ENCODE measurements around the gene TENT4B.
"Not testable (repeated sequence)": the region's sequence is repeated elsewhere in the genome, so short reads cannot be mapped to it uniquely, and the experiment has no call there.

The TENT4B gene

GRCh38 chr16:50152807-50153595 is at the start of gene TENT4B:
TSS of gene TENT4B (plus strand) at chr16:50153306. CDS start at chr16:50153622, 316 bp downstream.
- DNase-seq (ENCODE audit: low spot score), result peak; percentile 99

DNA sequence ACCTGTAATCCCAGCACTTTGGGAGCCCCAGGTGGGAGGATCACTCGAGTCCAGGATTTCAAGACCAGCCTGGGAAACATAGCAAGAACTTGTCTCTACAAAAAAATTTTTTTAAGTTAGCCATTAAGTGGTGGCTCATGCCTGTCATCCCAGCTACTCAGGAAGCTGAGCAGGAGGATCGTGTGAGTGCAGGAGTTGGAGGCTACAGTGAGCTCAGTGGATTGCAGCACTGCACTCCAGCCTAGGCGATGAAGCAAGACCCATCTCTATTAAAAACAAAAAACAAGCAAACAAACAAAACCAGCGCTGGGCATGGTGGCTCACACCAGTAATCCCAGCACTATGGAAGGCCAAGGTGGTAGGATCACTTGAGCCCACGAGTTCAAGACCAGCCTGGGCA is 49.3 kb upstream of the TENT4B start:
- DNase-seq (ENCODE audit: low spot score), result no peak

GRCh38 chr16:50114357-50115129 is 38.6 kb upstream of the TENT4B start:
- DNase-seq (ENCODE audit: low spot score), result no peak

GRCh38 chr16:50120711-50121110 is 32.4 kb upstream of the TENT4B start:
- no peak for DNase-seq (ENCODE audit: low spot score)

DNA sequence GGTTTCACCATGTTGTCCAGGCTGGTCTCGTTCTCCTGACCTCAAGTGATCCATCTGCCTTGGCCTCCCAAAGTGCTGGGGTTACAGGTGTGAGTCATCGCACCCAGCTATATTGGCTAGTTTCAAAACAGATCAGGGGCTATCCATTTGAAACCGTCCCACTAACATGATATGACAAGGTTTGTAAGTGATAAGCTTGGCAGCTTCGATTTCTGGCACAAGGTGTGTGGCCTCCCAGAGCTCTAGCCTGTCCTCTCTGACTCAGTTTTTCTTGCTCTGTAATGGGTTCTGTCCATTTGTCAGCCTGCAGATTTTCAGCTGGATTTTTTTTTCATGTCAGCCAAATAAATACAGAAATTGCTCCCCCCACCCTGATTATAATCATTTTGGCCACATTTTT is 31.8 kb upstream of the TENT4B start:
- DNase-seq (ENCODE audit: low spot score), result no peak

GRCh38 chr16:50121721-50122445 is 31.2 kb upstream of the TENT4B start:
- no peak for DNase-seq (ENCODE audit: low spot score)

GRCh38 chr16:50123417-50123816 is 29.7 kb upstream of the TENT4B start:
- no peak for DNase-seq (ENCODE audit: low spot score)

- DNase-seq (ENCODE audit: low spot score), result no peak
Measured at GRCh38 chr16:50124769-50125168, 28.3 kb upstream of the TENT4B start.

GRCh38 chr16:50126183-50126582 is 26.9 kb upstream of the TENT4B start:
- DNase-seq (ENCODE audit: low spot score), result no peak

DNA sequence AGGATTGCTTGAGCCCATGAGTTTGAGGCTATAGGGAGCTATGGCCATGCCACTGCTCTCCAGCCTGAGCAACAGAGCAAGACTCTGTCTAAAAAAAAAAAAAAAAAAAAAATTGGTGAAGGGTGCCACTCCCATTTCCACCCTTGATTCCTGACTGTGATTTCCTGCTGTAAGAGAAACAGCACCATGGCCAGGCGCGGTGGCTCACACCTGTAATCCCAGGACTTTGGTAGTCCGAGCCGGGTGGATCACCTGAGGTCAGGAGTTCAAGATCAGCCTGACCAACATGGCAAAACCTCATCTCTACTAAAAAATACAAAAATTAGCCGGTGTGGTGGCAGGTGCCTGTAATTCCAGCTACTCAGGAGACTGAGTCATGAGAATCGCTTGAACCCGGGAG is 20.5 kb upstream of the TENT4B start:
- DNase-seq (ENCODE audit: low spot score), result not testable (repeated sequence)

DNA sequence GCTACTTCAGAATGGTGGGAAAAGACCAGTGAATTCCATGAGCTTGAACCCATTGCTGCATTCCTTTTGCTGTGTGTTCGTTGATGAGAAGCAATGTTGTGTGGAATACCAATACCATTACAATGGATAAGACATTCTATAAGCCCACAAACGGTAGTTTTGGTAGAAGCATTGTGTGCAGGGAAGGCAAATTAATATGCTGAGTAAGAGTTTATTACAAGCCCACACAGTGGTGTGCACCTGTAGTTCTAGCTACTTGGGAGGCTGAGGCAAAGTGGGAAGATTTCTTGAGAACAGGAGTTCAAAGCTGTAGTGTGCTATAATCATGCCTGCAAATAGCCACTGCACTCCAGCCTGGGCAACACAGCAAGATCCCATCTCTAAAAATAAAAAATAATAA is 19.9 kb upstream of the TENT4B start:
- DNase-seq (ENCODE audit: low spot score), result no peak

DNA sequence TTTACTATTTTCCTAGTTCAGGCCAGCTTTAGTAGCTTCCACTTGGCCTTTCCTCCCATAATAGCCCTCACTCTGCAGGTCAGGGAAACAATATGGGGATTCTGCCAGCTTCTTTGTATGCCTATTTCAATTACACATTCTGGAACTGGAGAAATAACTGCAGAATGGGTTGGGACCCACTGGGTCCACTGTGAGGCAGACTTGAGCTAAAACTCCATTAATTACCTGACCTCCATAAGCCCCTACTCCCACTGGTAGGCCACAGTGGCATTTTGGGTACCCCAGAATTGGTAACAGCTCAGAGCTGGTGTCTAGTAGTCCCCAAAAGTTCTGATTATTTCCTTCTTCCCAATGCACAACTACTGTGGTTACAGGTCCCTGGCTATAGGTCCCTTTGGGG is 16.7 kb upstream of the TENT4B start:
- no peak for DNase-seq (ENCODE audit: low spot score)

DNA sequence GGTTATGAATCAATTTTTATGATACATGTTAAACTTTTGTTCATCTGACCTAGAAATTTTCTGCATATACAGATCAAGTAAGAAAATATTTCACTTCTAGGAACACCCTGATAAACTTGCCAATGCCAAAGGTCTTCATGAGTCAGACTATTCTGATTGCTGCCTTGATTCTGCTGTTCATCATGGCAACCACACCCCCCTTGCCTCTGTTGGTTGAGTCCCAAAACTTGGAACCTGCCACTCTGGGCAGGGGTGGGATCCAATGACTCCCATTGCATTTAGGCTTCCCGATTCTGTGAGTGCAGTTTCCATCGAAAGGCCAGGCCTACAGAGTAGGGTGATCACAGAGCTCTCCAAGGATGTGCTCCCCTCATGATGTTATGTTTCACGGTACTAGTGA is 15.8 kb upstream of the TENT4B start:
- no peak for DNase-seq (ENCODE audit: low spot score)

GRCh38 chr16:50139580-50139979 is 13.5 kb upstream of the TENT4B start:
- no peak for DNase-seq (ENCODE audit: low spot score)

GRCh38 chr16:50144211-50144610 is 8.9 kb upstream of the TENT4B start:
- no peak for DNase-seq (ENCODE audit: low spot score)

DNA sequence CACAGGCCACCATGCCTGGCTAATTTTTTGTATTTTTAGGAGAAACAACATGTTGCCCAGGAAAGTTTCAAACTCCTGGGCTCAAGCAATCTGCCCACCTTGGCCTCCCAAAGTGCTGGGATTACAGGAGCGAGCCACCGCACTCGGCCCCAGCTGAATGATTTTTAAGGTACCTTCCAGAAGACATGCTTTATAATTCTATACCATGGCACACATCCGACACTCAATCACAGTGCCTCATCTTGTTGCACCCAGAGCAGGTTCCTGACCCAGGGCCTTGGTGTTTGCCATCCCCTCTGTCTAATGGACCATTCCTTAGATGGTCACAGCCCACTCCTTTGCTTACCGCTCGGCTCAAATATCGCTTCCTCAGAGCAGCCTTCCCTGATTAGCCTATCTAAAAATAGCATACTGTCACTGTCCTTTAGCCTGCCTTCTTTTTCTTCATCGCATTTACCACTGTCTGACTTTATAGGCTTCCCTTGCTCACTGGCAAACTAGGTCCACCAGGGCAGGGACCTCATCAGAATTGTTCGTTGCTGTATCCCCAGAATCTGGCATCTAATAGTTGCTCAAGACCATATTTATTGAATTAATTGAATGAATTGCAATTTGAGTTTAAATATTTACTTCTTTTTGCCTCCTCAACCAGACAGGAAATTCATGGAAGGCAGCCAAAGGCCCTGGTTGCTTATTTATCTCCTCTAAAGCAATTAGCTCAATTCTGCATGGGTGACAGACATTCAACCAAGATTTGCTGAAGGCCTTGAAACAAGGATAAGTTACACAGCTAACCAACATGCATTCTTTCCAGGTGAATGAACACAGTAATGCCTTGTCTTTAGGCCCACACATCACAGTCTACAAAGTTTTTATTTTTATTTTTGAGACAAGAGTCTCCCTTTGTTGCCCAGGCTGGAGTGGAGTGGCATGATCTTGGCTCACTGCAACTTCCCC is 6.3 kb upstream of the TENT4B start:
- no peak for DNase-seq (ENCODE audit: low spot score)

DNA sequence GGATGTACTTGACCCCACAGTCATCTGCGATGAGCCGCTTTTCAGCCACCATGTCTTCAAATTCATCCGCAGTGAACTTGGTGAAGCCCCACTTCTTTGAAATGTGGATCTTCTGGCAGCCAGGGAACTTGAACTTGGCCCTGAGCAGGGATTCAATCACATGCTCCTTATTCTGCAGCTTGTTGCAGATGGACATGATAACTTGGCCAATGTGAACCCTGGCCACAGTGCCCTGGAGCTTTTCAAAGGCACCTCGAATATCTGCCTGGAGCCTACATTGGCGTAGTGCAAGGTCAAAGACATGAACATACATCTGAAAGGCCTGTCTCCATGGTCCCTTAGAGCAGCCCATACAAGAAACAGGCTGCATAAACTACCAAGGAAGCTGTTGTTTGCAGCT is 1.8 kb upstream of the TENT4B start:
- no peak for DNase-seq (ENCODE audit: low spot score)

DNA sequence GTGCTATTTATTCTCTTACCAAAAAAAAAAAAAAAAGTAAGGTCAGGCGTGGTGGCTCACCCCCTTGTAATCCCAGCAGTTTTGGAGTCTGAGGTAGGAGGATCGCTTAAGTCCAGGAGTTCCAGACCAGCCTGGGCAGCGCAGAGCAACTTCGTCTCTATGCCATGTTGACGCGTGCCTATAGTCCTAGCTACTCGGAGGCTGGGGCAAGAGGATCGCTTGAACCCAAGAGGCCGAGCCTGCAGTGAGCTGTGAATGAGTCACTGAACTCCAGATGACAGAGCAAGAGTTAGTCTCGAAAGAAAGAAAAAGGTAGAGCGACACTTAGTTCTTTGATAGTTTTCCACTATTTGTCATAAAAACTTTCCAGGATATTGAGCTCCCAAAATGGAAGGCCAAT is 1.4 kb upstream of the TENT4B start:
- DNase-seq (ENCODE audit: low spot score), result no peak

GRCh38 chr16:50152351-50152806 is 727 bp upstream of the TENT4B start:
- DNase-seq (ENCODE audit: low spot score), result no peak

GRCh38 chr16:50153596-50154419 is 702 bp downstream of the TENT4B start:
- DNase-seq (ENCODE audit: low spot score), result peak; percentile 60

Data from GM03348 (cell line).